ENCODE data around the gene HNRNPR.

The HNRNPR gene

DNA sequence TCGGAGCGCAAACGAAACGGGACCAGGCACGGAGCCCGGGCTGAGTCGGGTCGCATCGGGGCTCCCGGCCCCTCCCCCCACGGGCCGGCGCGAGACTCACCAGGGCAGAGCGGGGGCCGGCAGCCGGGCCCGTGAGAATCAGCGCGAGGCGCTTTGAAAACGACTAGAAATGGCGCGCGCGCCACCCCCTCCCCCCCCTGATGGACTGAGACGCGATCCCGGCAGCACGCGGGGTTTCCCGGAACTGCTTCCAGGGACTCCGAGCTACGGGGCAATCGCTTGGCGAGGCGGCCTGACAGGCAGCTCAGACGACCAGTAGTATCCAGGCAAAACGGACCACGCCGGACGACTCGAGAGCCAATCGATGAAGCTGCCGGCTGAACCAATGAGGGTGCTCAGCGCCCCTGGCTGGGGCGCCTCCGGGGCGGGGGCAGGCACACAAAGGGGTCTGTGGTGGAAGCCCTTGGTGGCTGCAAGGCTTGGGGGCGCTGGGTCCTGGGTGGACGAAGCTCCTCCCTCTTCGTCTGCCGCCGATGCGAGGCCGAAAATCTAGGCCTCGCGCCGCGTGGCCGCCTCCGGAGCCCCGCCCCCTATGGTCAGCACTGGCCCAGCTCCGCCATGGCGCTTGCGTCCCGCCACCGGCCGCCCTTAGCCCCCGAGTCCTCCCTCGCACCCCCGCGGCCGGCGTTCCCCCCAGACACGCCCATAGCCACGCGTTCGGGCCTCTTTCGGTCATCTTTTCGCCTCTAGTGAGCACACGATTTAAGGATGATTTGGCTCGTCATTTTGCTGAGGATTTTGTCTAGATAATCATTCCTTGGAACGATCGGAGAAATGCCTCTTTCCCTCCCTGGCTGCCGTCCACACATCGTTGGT, at the start of gene HNRNPR:
HNRNPR (minus strand) TSS at position 174 of the 876 bp plus-strand sequence. CDS start 3,276 bp downstream, outside the sequence.
- Histone ChIP-seq H3K4me2 (ENCODE audit: low read depth, low read length, poor library complexity, severe bottlenecking) (peak within 1 kb of the TSS; percentile 98), H3K27ac (ENCODE audit: low read depth, low read length) (peak within 1 kb of the TSS; percentile 80), H3F3A (ENCODE audit: insufficient read depth) (0 out of 2 replicates have a peak, but pooled peaks cover 1% of the 10 kb centered on the region), H2AFZ (ENCODE audit: low read depth, low read length, severe bottlenecking) (peak within 1 kb of the TSS; percentile 98), H3K4me3 (ENCODE audit: insufficient read depth, low read length, poor library complexity, severe bottlenecking) (peak within 1 kb of the TSS; percentile 98), H3K79me2 (ENCODE audit: insufficient read depth, low read length) (peaks cover 48% of the 10 kb centered on the region), H4K20me1 (ENCODE audit: low read depth, low read length) (peaks cover 39% of the 10 kb centered on the region), H3K9ac (ENCODE audit: low read length) (peak within 1 kb of the TSS; percentile 91), H3K27me3 (ENCODE audit: low read length) (no peaks in the 10 kb centered on the region), H3K9me3 (ENCODE audit: insufficient read depth, low read length) (no peaks in the 10 kb centered on the region), H3K9me2 (replicated peaks; ENCODE audit: insufficient read depth, low read length) (no peaks in the 10 kb centered on the region), H3K36me3 (ENCODE audit: low read length) (peaks cover 19% of the 10 kb centered on the region)
- TF ChIP-seq, protein P1, sequence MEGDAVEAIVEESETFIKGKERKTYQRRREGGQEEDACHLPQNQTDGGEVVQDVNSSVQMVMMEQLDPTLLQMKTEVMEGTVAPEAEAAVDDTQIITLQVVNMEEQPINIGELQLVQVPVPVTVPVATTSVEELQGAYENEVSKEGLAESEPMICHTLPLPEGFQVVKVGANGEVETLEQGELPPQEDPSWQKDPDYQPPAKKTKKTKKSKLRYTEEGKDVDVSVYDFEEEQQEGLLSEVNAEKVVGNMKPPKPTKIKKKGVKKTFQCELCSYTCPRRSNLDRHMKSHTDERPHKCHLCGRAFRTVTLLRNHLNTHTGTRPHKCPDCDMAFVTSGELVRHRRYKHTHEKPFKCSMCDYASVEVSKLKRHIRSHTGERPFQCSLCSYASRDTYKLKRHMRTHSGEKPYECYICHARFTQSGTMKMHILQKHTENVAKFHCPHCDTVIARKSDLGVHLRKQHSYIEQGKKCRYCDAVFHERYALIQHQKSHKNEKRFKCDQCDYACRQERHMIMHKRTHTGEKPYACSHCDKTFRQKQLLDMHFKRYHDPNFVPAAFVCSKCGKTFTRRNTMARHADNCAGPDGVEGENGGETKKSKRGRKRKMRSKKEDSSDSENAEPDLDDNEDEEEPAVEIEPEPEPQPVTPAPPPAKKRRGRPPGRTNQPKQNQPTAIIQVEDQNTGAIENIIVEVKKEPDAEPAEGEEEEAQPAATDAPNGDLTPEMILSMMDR (IDR thresholded peaks at IDR 0.05; ENCODE audit: insufficient read depth, low read length, poor library complexity, severe bottlenecking): no peak

- Histone ChIP-seq H3K4me2 (ENCODE audit: low read depth, low read length, poor library complexity, severe bottlenecking) (no peak overlapping the region), H2AFZ (ENCODE audit: low read depth, low read length, severe bottlenecking) (no peak overlapping the region), H3K9me2 (replicated peaks; ENCODE audit: insufficient read depth, low read length) (no peaks in the 10 kb centered on the region), H3K36me3 (ENCODE audit: low read length) (no peaks in the 10 kb centered on the region), H3K9me3 (ENCODE audit: insufficient read depth, low read length) (no peaks in the 10 kb centered on the region), H3K27me3 (ENCODE audit: low read length) (no peaks in the 10 kb centered on the region), H4K20me1 (ENCODE audit: low read depth, low read length) (no peaks in the 10 kb centered on the region), H3K9ac (ENCODE audit: low read length) (no peak overlapping the region), H3K79me2 (ENCODE audit: insufficient read depth, low read length) (no peaks in the 10 kb centered on the region), H3F3A (ENCODE audit: insufficient read depth) (no peaks in the 10 kb centered on the region), H3K4me3 (ENCODE audit: insufficient read depth, low read length, poor library complexity, severe bottlenecking) (no peak overlapping the region), H3K27ac (ENCODE audit: low read depth, low read length) (no peak overlapping the region)
- TF ChIP-seq EZH2phosphoT487 (conservative IDR thresholded peaks at IDR 0.05; ENCODE audit: low read length): no peak
- TF ChIP-seq, protein P1 (IDR thresholded peaks at IDR 0.05; ENCODE audit: insufficient read depth, low read length, poor library complexity, severe bottlenecking): no peak
Measured at GRCh38 chr1:23393706-23394105, 49.6 kb upstream of the HNRNPR start.

- Histone ChIP-seq H3F3A (ENCODE audit: insufficient read depth) (no peaks in the 10 kb centered on the region), H3K27ac (ENCODE audit: low read depth, low read length) (no peak overlapping the region), H2AFZ (ENCODE audit: low read depth, low read length, severe bottlenecking) (no peak overlapping the region), H3K27me3 (ENCODE audit: low read length) (no peaks in the 10 kb centered on the region), H3K9me2 (replicated peaks; ENCODE audit: insufficient read depth, low read length) (no peaks in the 10 kb centered on the region), H4K20me1 (ENCODE audit: low read depth, low read length) (no peaks in the 10 kb centered on the region), H3K79me2 (ENCODE audit: insufficient read depth, low read length) (no peaks in the 10 kb centered on the region), H3K9me3 (ENCODE audit: insufficient read depth, low read length) (no peaks in the 10 kb centered on the region), H3K9ac (ENCODE audit: low read length) (no peak overlapping the region), H3K4me2 (ENCODE audit: low read depth, low read length, poor library complexity, severe bottlenecking) (no peak overlapping the region), H3K36me3 (ENCODE audit: low read length) (no peaks in the 10 kb centered on the region), H3K4me3 (ENCODE audit: insufficient read depth, low read length, poor library complexity, severe bottlenecking) (no peak overlapping the region)
- no peak for TF ChIP-seq EZH2phosphoT487 (conservative IDR thresholded peaks at IDR 0.05; ENCODE audit: low read length)
- TF ChIP-seq, protein P1 (IDR thresholded peaks at IDR 0.05; ENCODE audit: insufficient read depth, low read length, poor library complexity, severe bottlenecking): no peak
Measured at GRCh38 chr1:23392125-23392855, 48.2 kb upstream of the HNRNPR start.
